Measurements from ENCODE around the gene ABHD17B.

ABHD17B gene

GRCh38 chr9:71896761-71897160 lies 14.2 kb downstream of the ABHD17B start:
- POLR2A ChIA-PET = no interaction called here
- no peak for DNase-seq (ENCODE audit: extremely low spot score)
- no peak for TF ChIP-seq LEF1 (IDR thresholded peaks at IDR 0.05; ENCODE audit: borderline replicate concordance)
- no peak for TF ChIP-seq NFRKB (IDR thresholded peaks at IDR 0.05)
- TF ChIP-seq FOXA1 (IDR thresholded peaks at IDR 0.05) = no peak
- TF ChIP-seq PKNOX1 (IDR thresholded peaks at IDR 0.05) = no peak
- CTCF ChIA-PET = interaction anchor here (1.0 kb wide), 1 partner anchor 10 kb away, joined by 3 read pairs; no protein-coding TSS in a partner anchor

GRCh38 chr9:71895955-71896354 lies 15.0 kb downstream of the ABHD17B start:
- POLR2A ChIA-PET = no interaction called here
- CTCF ChIA-PET = no interaction called here
- no peak for TF ChIP-seq FOXA1 (IDR thresholded peaks at IDR 0.05)
- no peak for TF ChIP-seq SP1 (IDR thresholded peaks at IDR 0.05)
- TF ChIP-seq FOXK2 (IDR thresholded peaks at IDR 0.05) = no peak
- TF ChIP-seq TARDBP (IDR thresholded peaks at IDR 0.05) = no peak
- no peak for TF ChIP-seq PKNOX1 (IDR thresholded peaks at IDR 0.05)
- TF ChIP-seq ZNF384 (IDR thresholded peaks at IDR 0.05) = no peak
- no peak for TF ChIP-seq ARNT (IDR thresholded peaks at IDR 0.05)
- DNase-seq (ENCODE audit: extremely low spot score) = no peak

- ChIA-PET POLR2A (no interaction called here), CTCF (no interaction called here)
- DNase-seq (ENCODE audit: extremely low spot score) = no peak
- TF ChIP-seq FOXA1 (IDR thresholded peaks at IDR 0.05) (no peak), NFRKB (IDR thresholded peaks at IDR 0.05) (no peak), HDGF (IDR thresholded peaks at IDR 0.05; ENCODE audit: borderline replicate concordance) (no peak), FOXM1 (IDR thresholded peaks at IDR 0.05; ENCODE audit: borderline replicate concordance) (no peak), SUZ12 (IDR thresholded peaks at IDR 0.05) (no peak), ELF4 (IDR thresholded peaks at IDR 0.05) (no peak), ZNF384 (IDR thresholded peaks at IDR 0.05) (no peak), BHLHE40 (IDR thresholded peaks at IDR 0.05; ENCODE audit: borderline replicate concordance) (no peak), CTBP1 (IDR thresholded peaks at IDR 0.05; ENCODE audit: borderline replicate concordance) (no peak), FOXK2 (IDR thresholded peaks at IDR 0.05) (no peak), TARDBP (IDR thresholded peaks at IDR 0.05) (no peak), SP1 (IDR thresholded peaks at IDR 0.05) (no peak), LEF1 (IDR thresholded peaks at IDR 0.05; ENCODE audit: borderline replicate concordance) (no peak), PKNOX1 (IDR thresholded peaks at IDR 0.05) (no peak), ARNT (IDR thresholded peaks at IDR 0.05) (no peak), L3MBTL2 (conservative IDR thresholded peaks at IDR 0.05) (no peak)
These were observed 15.9 kb downstream of the ABHD17B start for GRCh38 chr9:71895117-71895516.

- CTCF ChIA-PET = no interaction called here
- POLR2A ChIA-PET = no interaction called here
- TF ChIP-seq NFRKB (IDR thresholded peaks at IDR 0.05) (no peak), LEF1 (IDR thresholded peaks at IDR 0.05; ENCODE audit: borderline replicate concordance) (no peak), BHLHE40 (IDR thresholded peaks at IDR 0.05; ENCODE audit: borderline replicate concordance) (no peak), FOXK2 (IDR thresholded peaks at IDR 0.05) (no peak), ZNF384 (IDR thresholded peaks at IDR 0.05) (no peak), PKNOX1 (IDR thresholded peaks at IDR 0.05) (no peak), L3MBTL2 (conservative IDR thresholded peaks at IDR 0.05) (no peak), SP1 (IDR thresholded peaks at IDR 0.05) (no peak), ARNT (IDR thresholded peaks at IDR 0.05) (no peak), ELF4 (IDR thresholded peaks at IDR 0.05) (no peak), SUZ12 (IDR thresholded peaks at IDR 0.05) (no peak), CTBP1 (IDR thresholded peaks at IDR 0.05; ENCODE audit: borderline replicate concordance) (no peak), FOXM1 (IDR thresholded peaks at IDR 0.05; ENCODE audit: borderline replicate concordance) (no peak), TARDBP (IDR thresholded peaks at IDR 0.05) (no peak), HDGF (IDR thresholded peaks at IDR 0.05; ENCODE audit: borderline replicate concordance) (no peak)
- DNase-seq (ENCODE audit: extremely low spot score) = no peak
These were observed 19.3 kb downstream of the ABHD17B start for GRCh38 chr9:71891557-71892189.

- CTCF ChIA-PET = no interaction called here
- POLR2A ChIA-PET = interaction anchor here (1.0 kb wide), 1 partner anchor 21 kb away, joined by 4 read pairs; the partner anchor contains the start of genes ABHD17B and C9orf85
- no peak for TF ChIP-seq ELF4 (IDR thresholded peaks at IDR 0.05)
- TF ChIP-seq LEF1 (IDR thresholded peaks at IDR 0.05; ENCODE audit: borderline replicate concordance) = no peak
- TF ChIP-seq FOXA1 (IDR thresholded peaks at IDR 0.05) = no peak
- TF ChIP-seq FOXK2 (IDR thresholded peaks at IDR 0.05) = no peak
- TF ChIP-seq NFRKB (IDR thresholded peaks at IDR 0.05) = no peak
- no peak for TF ChIP-seq ARNT (IDR thresholded peaks at IDR 0.05)
- TF ChIP-seq BHLHE40 (IDR thresholded peaks at IDR 0.05; ENCODE audit: borderline replicate concordance) = no peak
- TF ChIP-seq HDGF (IDR thresholded peaks at IDR 0.05; ENCODE audit: borderline replicate concordance) = no peak
- TF ChIP-seq SP1 (IDR thresholded peaks at IDR 0.05) = no peak
- TF ChIP-seq TARDBP (IDR thresholded peaks at IDR 0.05) = no peak
- TF ChIP-seq L3MBTL2 (conservative IDR thresholded peaks at IDR 0.05) = no peak
- no peak for TF ChIP-seq PKNOX1 (IDR thresholded peaks at IDR 0.05)
- TF ChIP-seq SUZ12 (IDR thresholded peaks at IDR 0.05) = no peak
- TF ChIP-seq ZNF384 (IDR thresholded peaks at IDR 0.05) = no peak
- no peak for TF ChIP-seq FOXM1 (IDR thresholded peaks at IDR 0.05; ENCODE audit: borderline replicate concordance)
- no peak for TF ChIP-seq CTBP1 (IDR thresholded peaks at IDR 0.05; ENCODE audit: borderline replicate concordance)
- no peak for DNase-seq (ENCODE audit: extremely low spot score)
These were observed 20.8 kb downstream of the ABHD17B start for GRCh38 chr9:71890042-71890679.

Data from HEK293T (cell line).